Fibroblast of mammary gland (primary cell): ENCODE results near the gene DOCK3.
A peak's percentile ranks its signal among the peaks of the same experiment; 100 is the strongest.

Experiments
- DNase-seq: peaks from one replicate; pipeline ENCODE4 v3.0.0-alpha.2; 2010; ENCODE audit warnings: low read depth
- H3K4me3 ChIP-seq: 2 replicates; pipeline ENCODE4 v1.5.1; 2011; ENCODE audit warnings: low read depth, mild to moderate bottlenecking, low read length, moderate library complexity; ENCODE audit not compliant: control insufficient read depth
- TF ChIP-seq, protein P1 (sequence below): conservative IDR thresholded peaks from 2 replicates; pipeline ENCODE4 v1.5.1; 2011; ENCODE audit warnings: low read depth, low read length, inconsistent platforms; ENCODE audit not compliant: control insufficient read depth, insufficient read depth

Gene DOCK3

DNA sequence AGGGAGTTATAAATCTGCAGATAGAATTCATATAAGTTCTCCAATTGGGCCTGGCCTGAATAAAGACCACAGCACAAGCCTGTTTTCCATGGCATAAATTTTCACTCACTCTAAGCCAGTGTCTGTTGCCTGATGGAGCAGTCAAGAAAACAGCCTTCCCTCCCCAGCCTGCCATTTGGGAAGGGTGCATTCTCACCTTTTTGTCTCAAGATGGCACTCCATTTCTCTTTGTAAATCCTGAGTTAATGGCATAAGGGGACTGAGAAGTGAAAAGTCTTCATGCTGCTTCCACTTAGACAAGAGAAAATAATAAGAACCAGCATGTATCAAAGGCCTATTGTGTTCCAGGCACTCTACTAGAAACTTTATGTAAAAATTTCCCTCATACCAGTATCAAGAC lies 594.7 kb downstream of the DOCK3 start:
- no peak overlapping the region for H3K4me3 ChIP-seq
- peak; percentile 13 for DNase-seq
- TF ChIP-seq, protein P1, sequence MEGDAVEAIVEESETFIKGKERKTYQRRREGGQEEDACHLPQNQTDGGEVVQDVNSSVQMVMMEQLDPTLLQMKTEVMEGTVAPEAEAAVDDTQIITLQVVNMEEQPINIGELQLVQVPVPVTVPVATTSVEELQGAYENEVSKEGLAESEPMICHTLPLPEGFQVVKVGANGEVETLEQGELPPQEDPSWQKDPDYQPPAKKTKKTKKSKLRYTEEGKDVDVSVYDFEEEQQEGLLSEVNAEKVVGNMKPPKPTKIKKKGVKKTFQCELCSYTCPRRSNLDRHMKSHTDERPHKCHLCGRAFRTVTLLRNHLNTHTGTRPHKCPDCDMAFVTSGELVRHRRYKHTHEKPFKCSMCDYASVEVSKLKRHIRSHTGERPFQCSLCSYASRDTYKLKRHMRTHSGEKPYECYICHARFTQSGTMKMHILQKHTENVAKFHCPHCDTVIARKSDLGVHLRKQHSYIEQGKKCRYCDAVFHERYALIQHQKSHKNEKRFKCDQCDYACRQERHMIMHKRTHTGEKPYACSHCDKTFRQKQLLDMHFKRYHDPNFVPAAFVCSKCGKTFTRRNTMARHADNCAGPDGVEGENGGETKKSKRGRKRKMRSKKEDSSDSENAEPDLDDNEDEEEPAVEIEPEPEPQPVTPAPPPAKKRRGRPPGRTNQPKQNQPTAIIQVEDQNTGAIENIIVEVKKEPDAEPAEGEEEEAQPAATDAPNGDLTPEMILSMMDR, result peak; percentile 4

DNA sequence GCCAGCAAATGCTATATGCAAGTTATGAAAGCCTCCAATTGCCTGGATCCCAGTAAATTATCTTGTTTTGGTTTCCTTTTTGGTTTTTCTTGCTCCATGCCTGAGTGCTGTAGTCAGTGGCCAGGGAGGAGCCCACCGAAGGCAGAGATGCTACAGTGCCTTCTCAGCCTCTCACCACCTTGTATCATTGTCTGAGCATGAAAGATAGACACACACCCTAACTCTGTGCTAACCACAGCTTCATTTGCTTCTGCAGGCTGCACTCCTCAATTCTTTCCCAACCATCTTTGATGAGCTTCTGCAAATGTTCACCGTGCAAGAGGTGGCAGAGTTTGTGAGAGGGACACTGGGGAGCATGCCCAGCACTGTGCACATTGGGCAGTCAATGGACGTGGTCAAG lies 595.8 kb downstream of the DOCK3 start:
- TF ChIP-seq, protein P1, result no peak
- DNase-seq, result no peak
- no peak overlapping the region for H3K4me3 ChIP-seq

DNA sequence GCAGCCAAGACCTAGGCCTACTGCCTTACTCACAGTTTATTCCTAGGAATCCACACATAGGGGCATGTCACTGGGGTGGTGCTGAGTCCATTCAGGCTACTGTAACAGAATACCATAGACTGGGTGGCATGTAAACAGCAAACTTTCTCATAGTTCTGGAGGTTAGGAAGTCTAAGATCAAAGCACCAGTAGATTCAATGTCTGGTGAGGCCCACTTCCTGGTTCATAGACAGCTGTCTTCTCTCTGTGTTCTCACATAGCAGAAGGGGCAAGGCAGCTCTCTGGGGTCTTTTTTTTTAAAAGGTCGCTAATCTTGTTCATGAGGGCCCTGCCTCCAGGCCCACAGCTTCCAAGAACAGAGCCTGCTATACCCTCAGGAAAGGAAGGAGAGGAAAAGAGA lies 596.4 kb downstream of the DOCK3 start:
- TF ChIP-seq, protein P1, result no peak
- no peak overlapping the region for H3K4me3 ChIP-seq
- DNase-seq, result no peak

DNA sequence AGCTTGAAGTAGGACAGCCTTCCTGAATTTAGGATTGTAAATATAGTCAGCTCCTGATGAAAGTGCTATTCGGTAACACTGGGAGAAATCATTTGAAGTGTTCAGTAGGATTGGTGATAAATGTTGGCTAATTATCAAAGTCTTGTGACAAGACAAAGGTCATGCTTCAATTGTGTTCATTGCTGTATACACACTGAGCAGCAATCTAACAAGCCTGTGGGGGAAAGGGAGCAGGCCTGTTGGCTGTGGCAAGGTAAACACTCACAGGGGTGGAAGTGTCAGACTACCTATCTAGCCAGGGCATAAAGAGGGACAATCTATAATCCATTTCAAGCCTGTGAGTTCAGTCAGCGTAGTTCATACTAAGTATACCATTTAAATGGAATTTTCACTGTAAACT lies 599.3 kb downstream of the DOCK3 start:
- no peak for DNase-seq
- TF ChIP-seq, protein P1, result no peak
- H3K4me3 ChIP-seq, result no peak overlapping the region

DNA sequence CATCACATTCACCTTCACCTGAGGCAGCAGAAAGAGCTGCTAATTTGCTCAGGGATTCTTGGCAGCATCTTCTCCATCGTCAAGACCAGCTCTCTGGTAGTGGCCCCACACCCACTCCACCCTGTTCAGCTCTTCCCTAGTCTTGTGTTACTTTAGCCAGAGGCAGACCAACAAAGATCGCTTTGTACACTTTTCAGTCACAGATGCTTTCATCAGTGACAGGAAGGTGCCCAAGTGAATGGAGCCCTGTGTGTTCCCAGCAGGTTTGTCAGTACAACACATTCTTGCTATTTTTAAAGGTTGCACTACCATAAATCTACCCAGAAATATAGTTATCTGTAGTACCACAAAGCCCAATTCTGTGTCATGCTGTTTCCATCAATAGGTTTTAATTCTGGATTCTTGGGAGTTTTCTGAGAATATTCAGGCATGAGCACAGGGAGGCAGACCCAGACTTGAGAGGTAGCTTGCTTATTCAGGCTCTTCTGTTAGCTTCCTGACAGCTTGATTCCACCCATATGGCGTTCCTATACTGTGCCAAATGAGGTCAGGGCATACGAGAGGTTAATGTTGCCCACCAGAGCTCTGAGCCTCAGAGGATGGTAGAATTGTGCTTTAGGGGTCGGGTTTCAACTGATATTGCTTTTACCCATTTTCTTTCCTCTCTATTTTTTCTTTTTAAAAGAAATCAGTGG lies 600.5 kb downstream of the DOCK3 start:
- H3K4me3 ChIP-seq, result no peak overlapping the region
- TF ChIP-seq, protein P1, result no peak
- no peak for DNase-seq

DNA sequence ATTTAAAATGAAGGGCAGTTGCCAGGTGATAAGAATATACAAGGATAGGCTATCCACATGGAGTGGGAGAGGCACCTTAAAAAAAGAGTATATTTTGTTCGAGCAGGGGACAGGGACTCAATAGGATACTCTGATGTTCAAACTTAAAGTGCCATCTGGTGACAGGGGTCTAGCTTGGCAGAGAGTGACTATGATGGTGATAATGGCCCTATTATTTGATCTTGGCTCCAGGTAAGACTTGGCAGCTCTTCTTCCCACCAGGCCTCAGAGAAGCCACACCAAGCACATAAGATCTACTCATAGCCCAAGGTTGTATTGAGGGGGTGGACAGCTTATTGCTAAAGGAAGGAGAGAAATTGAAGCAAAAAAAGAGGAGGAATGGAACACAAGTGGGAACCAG lies 601.3 kb downstream of the DOCK3 start:
- no peak overlapping the region for H3K4me3 ChIP-seq
- DNase-seq, result no peak
- TF ChIP-seq, protein P1, result no peak

DNA sequence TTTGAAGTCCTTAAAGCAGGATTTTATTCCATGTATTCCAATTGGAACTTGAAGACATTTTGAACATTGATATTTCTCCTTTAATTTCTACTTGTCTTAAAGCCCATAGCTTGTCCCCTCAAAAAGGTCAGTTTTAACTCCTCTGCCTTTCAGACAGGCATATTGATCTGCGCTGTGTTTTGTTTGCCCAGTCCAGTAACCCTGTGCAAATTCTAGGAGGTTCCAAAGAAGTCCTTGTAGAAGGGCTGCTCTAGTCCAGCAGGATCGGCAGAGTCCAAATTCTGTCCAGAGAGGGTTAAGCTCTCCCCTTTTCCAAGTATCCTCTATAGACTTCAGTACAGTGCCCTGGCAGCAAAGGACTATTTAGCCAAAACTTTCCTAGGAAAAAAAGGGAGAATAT lies 604.7 kb downstream of the DOCK3 start:
- no peak for DNase-seq
- no peak overlapping the region for H3K4me3 ChIP-seq
- TF ChIP-seq, protein P1, result no peak
